ENCODE data around the gene PIP5K1C.

DNA sequence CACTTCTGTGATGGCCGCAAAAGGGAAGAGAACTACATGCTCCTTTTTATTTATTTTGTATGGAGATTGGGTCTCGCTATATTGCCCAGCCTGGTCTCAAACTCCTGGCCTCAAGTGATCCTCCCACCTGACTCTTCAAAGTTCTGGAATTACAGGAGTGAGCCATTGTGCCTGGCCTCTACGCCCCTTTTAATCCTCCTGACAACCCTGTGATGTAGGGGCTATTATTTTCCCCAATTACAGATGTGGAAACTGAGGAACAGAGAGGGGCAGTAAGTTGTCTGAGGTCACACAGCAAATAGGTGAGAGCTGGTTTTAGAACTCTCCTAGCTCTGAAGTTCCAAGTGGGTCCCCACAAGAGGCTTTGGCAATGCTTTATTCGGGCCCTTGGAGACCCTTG is 19.6 kb upstream of the PIP5K1C start:
- TF ChIP-seq, protein P1, sequence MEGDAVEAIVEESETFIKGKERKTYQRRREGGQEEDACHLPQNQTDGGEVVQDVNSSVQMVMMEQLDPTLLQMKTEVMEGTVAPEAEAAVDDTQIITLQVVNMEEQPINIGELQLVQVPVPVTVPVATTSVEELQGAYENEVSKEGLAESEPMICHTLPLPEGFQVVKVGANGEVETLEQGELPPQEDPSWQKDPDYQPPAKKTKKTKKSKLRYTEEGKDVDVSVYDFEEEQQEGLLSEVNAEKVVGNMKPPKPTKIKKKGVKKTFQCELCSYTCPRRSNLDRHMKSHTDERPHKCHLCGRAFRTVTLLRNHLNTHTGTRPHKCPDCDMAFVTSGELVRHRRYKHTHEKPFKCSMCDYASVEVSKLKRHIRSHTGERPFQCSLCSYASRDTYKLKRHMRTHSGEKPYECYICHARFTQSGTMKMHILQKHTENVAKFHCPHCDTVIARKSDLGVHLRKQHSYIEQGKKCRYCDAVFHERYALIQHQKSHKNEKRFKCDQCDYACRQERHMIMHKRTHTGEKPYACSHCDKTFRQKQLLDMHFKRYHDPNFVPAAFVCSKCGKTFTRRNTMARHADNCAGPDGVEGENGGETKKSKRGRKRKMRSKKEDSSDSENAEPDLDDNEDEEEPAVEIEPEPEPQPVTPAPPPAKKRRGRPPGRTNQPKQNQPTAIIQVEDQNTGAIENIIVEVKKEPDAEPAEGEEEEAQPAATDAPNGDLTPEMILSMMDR (IDR thresholded peaks at IDR 0.05; ENCODE audit: poor library complexity, severe bottlenecking), result no peak
- TF ChIP-seq SMC3 (conservative IDR thresholded peaks at IDR 0.05; ENCODE audit: poor library complexity) (no peak), EZH2 (IDR thresholded peaks at IDR 0.05; ENCODE audit: borderline replicate concordance, insufficient read depth, low read length, poor library complexity, severe bottlenecking) (no peak)
